Heart left ventricle (tissue), 13 donors: ENCODE results near the gene USP27X.

Experiments
- CTCF ChIP-seq, 12 donors: fragments of 200-600 bp; sonication (generic) in 4 of 12; IDR thresholded peaks; one replicate each; pipeline versions ENCODE4 v1.5.0 to v1.8.0; 2018 to 2022; ENCODE audit warnings: antibody characterized with exemption in 12 of 12, mild to moderate bottlenecking in 5 of 12
- POLR2A ChIP-seq, 2 donors: fragments of 450-650 bp; IDR thresholded peaks; one replicate each; pipeline ENCODE4 v1.6.1; 2017; ENCODE audit warnings: antibody characterized with exemption in 2 of 2, mild to moderate bottlenecking in 2 of 2, moderate library complexity in 2 of 2
- donor health status: ischemic (EF 13 %, LVEDD 7.1; RV severe dilation, severe dysfunction).
- donor health status: DM: no; HTN: yes; CAD: no.
- donor health status: DM: no; HTN: no; CAD: no.
- donor health status: ischemic (EF 25% LVEDD 6.9; RV normal size, moderate dysfunction).
- donor health status: ischemic (EF 25% LVEDD 5.7; RV mildly dilated, moderate dysfunction).
- donor health status: ischemic (EF 35%, LVEDD 5.7; RV mildly dilated, moderate dysfunction).
- donor health status: nonischemic (EF 11% LVEDD 7.7; RV severe dilation, severe dysfunction).
- donor health status: DM: yes; HTN: yes; CAD: no.
- donor health status: PGD.
- donor health status: ischemic (EF 29% LVEDD 5.4; RV normal size, mild dysfunction).
- donor health status: nonischemic (EF 23%, LVEDD 6.1; RV moderate dilation, normal function).

DNA sequence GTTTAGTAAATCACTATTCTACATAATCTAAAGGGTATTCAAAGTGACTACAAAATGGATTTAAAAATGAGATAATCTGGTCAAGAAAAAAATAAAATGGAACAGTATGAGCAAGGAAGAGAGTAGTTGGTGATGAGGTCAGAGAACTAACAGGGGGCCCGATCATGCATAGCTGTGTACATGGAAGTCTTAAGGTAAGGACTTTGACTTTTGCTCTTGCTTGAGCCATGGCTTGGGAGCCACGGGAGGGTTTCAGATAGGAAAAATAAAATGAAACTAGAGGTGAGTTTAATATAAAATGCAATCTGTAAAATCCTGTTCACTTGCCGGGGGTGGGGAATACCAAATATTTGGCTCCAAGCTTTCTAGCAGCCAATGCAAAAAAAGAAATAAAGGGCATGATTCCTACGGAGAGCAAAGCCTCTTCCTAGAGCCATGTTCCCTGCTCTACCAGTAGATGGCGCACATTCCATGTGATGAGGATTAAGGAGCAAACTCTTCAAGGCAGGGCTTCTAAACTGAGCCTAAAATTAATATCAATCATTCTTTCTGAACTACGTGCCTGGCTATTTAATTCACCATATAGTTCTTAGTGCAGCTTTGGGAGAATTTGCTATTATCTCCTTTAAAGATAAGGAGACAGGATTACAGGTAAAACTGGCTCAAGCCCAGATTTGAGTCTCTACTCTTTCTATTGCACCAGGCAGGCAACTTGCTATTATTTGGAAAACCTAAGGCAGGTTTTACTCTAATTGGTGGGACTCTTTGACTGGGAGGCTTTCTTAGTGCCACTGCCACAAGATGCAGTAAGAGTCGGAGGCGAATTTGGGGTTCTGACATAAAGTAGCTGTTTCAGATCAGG is 36.3 kb downstream of the USP27X start:
- TF ChIP-seq CTCF (IDR thresholded peaks at IDR 0.05) (peak; percentile 58 to 94 (median 74)), POLR2A (IDR thresholded peaks at IDR 0.05) (no peak)
